Stomach (tissue), 9 donors: ENCODE results near the gene PKNOX2. TPM values are rescaled to one million over a fixed set of nuclear protein-coding genes. Genes with fewer than 3 reads are reported as not detected.
A peak's percentile ranks its signal among the peaks of the same experiment; 100 is the strongest.

Source experiments
- DNase-seq, 2 donors: peaks; one replicate each; pipeline versions ENCODE4 v3.0.0 to v3.0.0-alpha.2; 2013 to 2019
- H3K27ac ChIP-seq, 5 donors: fragments of 200-600 bp in 4 of 5; sonication (generic) in 4 of 5; one replicate each; pipeline ENCODE4 v1.5.1; 2013 to 2019; ENCODE audit warnings: mild to moderate bottlenecking in 1 of 5, moderate library complexity in 1 of 5
- H3K27me3 ChIP-seq, 3 donors: fragments of 200-600 bp; sonication (generic); one replicate each; pipeline ENCODE4 v1.5.1; 2017 to 2019; ENCODE audit warnings: mixed run types in 1 of 3
- H3K36me3 ChIP-seq, 4 donors: fragments of 200-600 bp; sonication (generic); 1 replicate in 3 of 4; 2 replicates in 1 of 4; pipeline ENCODE4 v1.5.1; 2016 to 2019
- H3K4me1 ChIP-seq, 4 donors: fragments of 200-600 bp; sonication (generic); one replicate each; pipeline ENCODE4 v1.5.1; 2016 to 2019
- H3K4me3 ChIP-seq, 4 donors: fragments of 200-600 bp; sonication (generic) in 3 of 4; one replicate each; pipeline ENCODE4 v1.5.1; 2016 to 2019; ENCODE audit warnings: mild to moderate bottlenecking in 1 of 4
- H3K9me3 ChIP-seq, 4 donors: fragments of 200-600 bp; sonication (generic); one replicate each; pipeline ENCODE4 v1.5.1; 2016 to 2019
- EP300 ChIP-seq: sonication (generic); formaldehyde crosslinking; IDR thresholded peaks from one replicate; pipeline ENCODE4 v1.6.1; 2017; ENCODE audit warnings: antibody characterized with exemption
- POLR2A ChIP-seq, 4 donors: fragments of 450-650 bp; IDR thresholded peaks; one replicate each; pipeline ENCODE4 v1.6.1; 2016; ENCODE audit warnings: antibody characterized with exemption in 4 of 4, control low read depth in 2 of 4, mild to moderate bottlenecking in 1 of 4, moderate library complexity in 1 of 4
- POLR2AphosphoS5 ChIP-seq, 3 donors: sonication (generic); formaldehyde crosslinking; IDR thresholded peaks; one replicate each; pipeline ENCODE4 v1.6.1; 2016; ENCODE audit warnings: antibody characterized with exemption in 3 of 3
- WGBS, 5 donors: extraction: QIAGEN DNeasy Blood & Tissue Kit in 3 of 5; methylation state at CpG; one replicate each; pipeline versions ENCODE4 v1.1.5 to v1.1.7; 2013 to 2018; 5-methylcytosine and 5-hydroxymethylcytosine counted together
- intact Hi-C: fragments of 100-400 bp; cut with DNase I; formaldehyde crosslinking; loops from one replicate; pipeline ENCODE4 v1.15.1; 2023; ENCODE audit warnings: low total_unique reads
- polyA plus RNA-seq, 3 donors: library from polyadenylated mRNA; stranded (reverse); fragments of 200-250 nt; gene quantifications; one replicate each; pipeline ENCODE4 v1.2.3, GENCODE V29; 2013
- total RNA-seq, 5 donors: library from RNA; depleted of rRNA; stranded (reverse); fragments of >200 nt; gene quantifications; one replicate each; pipeline versions ENCODE4 v1.1.0 to v1.2.3, GENCODE V29; 2014 to 2016
- TF ChIP-seq, protein P1 (sequence below), 7 experiments: fragments of 450-650 bp in 4 of 7; fragments of 200-600 bp in 3 of 7; sonication (generic) in 3 of 7; IDR thresholded peaks; one replicate each; pipeline ENCODE4 v1.5.1; 2016 to 2019; ENCODE audit warnings: antibody characterized with exemption in 7 of 7, control low read depth in 2 of 7, mild to moderate bottlenecking in 1 of 7
- donor health status: healthy with polysubstance abuse.
- donor health status: Bipolar disorder and iron deficiency.
- donor health status: healthy.

The PKNOX2 gene
- total and polyA plus RNA-seq, 8 donors: 0.83 to 4.9 (median 2.3) TPM; not detected in 1

DNA sequence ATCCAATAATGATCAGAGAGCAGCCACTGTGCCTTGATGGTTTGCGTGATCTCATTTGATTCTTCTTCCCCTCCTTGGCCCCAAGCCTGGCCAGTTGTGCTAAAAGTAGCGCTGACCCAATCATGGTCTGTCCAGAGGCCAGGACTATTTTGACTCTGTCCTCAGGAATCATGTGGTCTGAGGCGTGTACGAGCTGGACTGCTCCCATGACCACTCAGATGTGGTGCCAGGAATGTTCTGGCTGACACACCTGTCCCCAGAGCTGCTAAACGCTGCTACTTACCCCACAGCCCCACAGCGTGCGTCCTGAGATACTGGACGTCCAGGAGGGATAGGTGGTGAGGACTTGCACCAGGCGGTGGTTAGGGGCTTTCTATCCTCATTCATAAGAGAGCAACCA lies 261.1 kb downstream of the PKNOX2 start:
- WGBS, 5 donors: 80 to 85% (median 81%) methylated on average over 8 to 9 of the region's 9 CpGs
- intact Hi-C loops: no loop called here
- H3K27ac ChIP-seq: no peak overlapping the region

DNA sequence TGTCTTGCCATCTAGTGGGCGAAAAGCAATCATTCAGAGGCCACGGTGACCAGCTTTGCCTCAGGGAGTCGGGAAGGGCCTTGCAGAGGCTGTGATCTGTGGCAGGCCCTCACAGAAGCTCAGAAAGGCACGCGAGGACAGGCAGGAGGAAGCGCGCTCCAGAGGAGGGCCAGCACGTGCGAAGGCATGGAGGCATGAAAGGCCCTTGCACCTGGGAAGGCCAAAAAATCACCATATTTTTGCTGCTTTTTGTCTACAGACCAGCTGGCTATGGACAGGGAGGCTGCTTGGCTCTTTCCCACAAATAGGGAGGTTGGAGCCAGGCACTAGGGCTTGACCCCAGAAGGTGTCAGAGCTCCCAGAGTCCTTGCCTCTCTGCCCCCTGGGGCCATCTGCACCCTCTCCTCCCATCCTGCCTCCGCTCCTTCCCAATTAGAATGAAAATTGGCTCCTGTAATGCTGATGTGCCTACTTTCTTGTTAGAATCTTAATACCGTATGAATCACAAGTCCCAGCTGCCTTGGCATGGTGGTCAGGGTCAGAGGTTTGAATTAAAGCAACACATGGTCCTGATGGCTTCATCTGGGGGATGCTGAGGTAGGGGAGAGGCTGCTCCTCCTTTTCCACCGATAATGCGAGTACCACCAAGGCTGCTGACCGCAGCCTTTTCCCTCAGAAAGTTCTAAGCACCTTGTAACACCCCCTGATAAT lies 262.4 kb downstream of the PKNOX2 start:
- DNase-seq: no peak
- H3K36me3 ChIP-seq: peaks cover 2 to 30% (median 11%) of the 10 kb centered on the region in 4 donors
- H3K4me3 ChIP-seq: no peak overlapping the region
- 76 to 87% (median 83%) methylated on average over 14 of the region's 14 CpGs for WGBS, 5 donors
- no peaks in the 10 kb centered on the region for H3K9me3 ChIP-seq
- intact Hi-C loops: no loop called here
- H3K27ac ChIP-seq: no peak overlapping the region
- no peaks in the 10 kb centered on the region for H3K27me3 ChIP-seq
- TF ChIP-seq, protein P1, sequence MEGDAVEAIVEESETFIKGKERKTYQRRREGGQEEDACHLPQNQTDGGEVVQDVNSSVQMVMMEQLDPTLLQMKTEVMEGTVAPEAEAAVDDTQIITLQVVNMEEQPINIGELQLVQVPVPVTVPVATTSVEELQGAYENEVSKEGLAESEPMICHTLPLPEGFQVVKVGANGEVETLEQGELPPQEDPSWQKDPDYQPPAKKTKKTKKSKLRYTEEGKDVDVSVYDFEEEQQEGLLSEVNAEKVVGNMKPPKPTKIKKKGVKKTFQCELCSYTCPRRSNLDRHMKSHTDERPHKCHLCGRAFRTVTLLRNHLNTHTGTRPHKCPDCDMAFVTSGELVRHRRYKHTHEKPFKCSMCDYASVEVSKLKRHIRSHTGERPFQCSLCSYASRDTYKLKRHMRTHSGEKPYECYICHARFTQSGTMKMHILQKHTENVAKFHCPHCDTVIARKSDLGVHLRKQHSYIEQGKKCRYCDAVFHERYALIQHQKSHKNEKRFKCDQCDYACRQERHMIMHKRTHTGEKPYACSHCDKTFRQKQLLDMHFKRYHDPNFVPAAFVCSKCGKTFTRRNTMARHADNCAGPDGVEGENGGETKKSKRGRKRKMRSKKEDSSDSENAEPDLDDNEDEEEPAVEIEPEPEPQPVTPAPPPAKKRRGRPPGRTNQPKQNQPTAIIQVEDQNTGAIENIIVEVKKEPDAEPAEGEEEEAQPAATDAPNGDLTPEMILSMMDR (IDR thresholded peaks at IDR 0.05): no peak
- TF ChIP-seq POLR2A (IDR thresholded peaks at IDR 0.05): no peak
- no peak for TF ChIP-seq EP300
- no peak for TF ChIP-seq POLR2AphosphoS5 (IDR thresholded peaks at IDR 0.05)
- H3K4me1 ChIP-seq: no peaks in the 10 kb centered on the region

More for the DNA sequence above, 261.1 kb downstream of the PKNOX2 start:
- Histone ChIP-seq H3K4me1 (no peaks in the 10 kb centered on the region), H3K9me3 (no peaks in the 10 kb centered on the region), H3K36me3 (peaks cover 2 to 16% (median 7%) of the 10 kb centered on the region in 4 donors), H3K4me3 (no peak overlapping the region), H3K27me3 (no peaks in the 10 kb centered on the region)
- no peak for DNase-seq
- no peak for TF ChIP-seq EP300
- no peak for TF ChIP-seq POLR2AphosphoS5 (IDR thresholded peaks at IDR 0.05)
- TF ChIP-seq POLR2A (IDR thresholded peaks at IDR 0.05): no peak
- TF ChIP-seq, protein P1 (IDR thresholded peaks at IDR 0.05): no peak

DNA sequence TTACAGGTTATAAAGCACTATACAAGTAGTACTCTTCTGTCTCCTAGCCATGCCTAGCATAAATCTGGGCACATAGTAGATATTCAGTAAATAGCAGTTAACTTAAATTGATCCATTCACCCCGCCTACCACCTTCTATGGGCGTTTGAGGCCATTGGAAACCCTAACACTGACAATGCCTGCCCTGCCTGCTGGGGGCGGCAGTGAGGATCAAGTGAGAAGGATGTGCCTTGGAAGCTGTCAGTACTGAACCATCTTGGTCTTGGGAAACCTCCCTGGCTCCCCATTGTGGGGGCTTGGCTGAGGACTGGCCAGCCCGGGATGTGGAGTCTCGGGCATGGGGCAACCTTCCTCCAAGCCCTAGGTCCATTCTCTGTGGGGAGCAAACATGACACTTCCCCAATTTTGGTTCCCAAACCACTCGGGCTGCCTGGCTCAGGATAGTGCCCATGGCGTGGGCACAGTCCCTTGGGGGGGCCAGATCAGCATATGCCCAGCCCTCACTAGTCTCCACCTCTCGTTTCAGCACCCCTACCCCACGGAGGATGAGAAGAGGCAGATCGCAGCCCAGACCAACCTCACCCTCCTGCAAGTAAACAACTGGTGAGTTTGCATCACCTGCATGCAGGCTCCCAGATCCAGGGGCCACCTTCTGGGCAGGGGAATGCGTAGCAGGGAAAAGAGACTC lies 264.1 kb downstream of the PKNOX2 start:
- Histone ChIP-seq H3K36me3 (peaks cover 2 to 36% (median 11%) of the 10 kb centered on the region in 4 donors), H3K9me3 (no peaks in the 10 kb centered on the region), H3K27me3 (no peaks in the 10 kb centered on the region), H3K27ac (no peak overlapping the region), H3K4me3 (no peak overlapping the region), H3K4me1 (no peaks in the 10 kb centered on the region)
- no peak for DNase-seq
- TF ChIP-seq, protein P1 (IDR thresholded peaks at IDR 0.05): no peak
- TF ChIP-seq EP300 (no peak), POLR2A (IDR thresholded peaks at IDR 0.05) (no peak), POLR2AphosphoS5 (IDR thresholded peaks at IDR 0.05) (no peak)
- WGBS, 5 donors: 64 to 69% (median 66%) methylated on average over 10 to 11 of the region's 11 CpGs
- intact Hi-C loops: no loop called here

DNA sequence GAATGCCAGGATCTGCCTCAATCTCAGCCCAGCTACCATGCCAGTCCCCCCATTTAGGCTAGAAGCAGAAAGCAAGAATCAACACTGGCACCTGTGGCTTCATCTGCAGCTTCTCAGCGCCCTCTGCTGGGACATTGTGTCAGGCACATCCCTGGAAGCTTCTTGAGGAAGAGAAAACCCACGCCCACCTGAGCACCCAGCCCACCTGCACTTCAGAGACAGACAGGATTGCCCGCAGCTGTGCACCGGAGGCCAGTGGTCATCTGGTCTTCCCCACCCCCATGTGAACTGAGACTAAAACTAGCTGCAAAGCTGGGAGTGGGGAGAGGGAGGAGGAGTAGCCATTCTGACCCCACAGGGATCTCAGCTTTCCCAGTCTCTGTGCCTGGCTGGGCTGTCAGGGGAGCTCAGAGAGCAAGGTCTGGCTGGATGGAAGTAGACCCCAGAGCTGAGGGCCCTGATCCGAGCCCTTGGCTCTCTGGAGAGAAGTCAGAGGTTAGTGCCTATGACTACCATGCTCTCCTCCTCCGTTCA lies 264.7 kb downstream of the PKNOX2 start:
- Histone ChIP-seq H3K9me3 (no peaks in the 10 kb centered on the region), H3K4me3 (no peak overlapping the region), H3K27me3 (no peaks in the 10 kb centered on the region), H3K27ac (no peak overlapping the region), H3K4me1 (no peaks in the 10 kb centered on the region), H3K36me3 (peaks cover 2 to 36% (median 11%) of the 10 kb centered on the region in 4 donors)
- WGBS, 5 donors: 36 to 48% (median 40%) methylated on average over 6 of the region's 6 CpGs
- peak; percentile 51 to 82 for DNase-seq
- TF ChIP-seq, protein P1 (IDR thresholded peaks at IDR 0.05): peak in 4 of 7 experiments; percentile 6 to 47 (median 32)
- TF ChIP-seq POLR2A (IDR thresholded peaks at IDR 0.05): no peak
- intact Hi-C loops: no loop called here
